GM12878 (cell line): Measurements from ENCODE around the gene KIAA1217. TPM values are rescaled to one million over a fixed set of nuclear protein-coding genes. Genes with fewer than 3 reads are reported as not detected.

ENCODE experiments used
- ATAC-seq: fragments of 200-7000 bp; cut with Tn5 transposase; 3 replicates; pipeline ENCODE4 v1.9.1; 2020; ENCODE audit warnings: mild to moderate bottlenecking, moderate library complexity
- BruUV-seq: library from RNA; stranded (reverse); fragments of 400-500 nt; replicated peaks from 2 replicates; lab custom pipeline; 2021; lab: Mats Ljungman, UMichigan
- CTCF ChIA-PET: fragments of 300-600 bp; sonication (Branson Sonifier 250); formaldehyde crosslinking; extraction: SDS; loops from one replicate; lab custom pipeline; 2021; ENCODE audit warnings: inconsistent platforms; lab: Yijun Ruan, JAX
- POLR2A ChIA-PET: fragments of 350-600 bp; formaldehyde crosslinking; extraction: SDS; loops from one replicate; lab custom pipeline; 2021; ENCODE audit warnings: inconsistent platforms; lab: Charles Lee
- RAD21 ChIA-PET: fragments of 300-600 bp; sonication (Branson Sonifier 250); formaldehyde crosslinking; loops from one replicate; lab custom pipeline; 2023; ENCODE audit warnings: antibody characterized with exemption; ENCODE audit not compliant: unreplicated experiment; lab: Charles Lee
- SMC1A ChIA-PET: fragments of 300-600 bp; sonication (Branson Sonifier 250); formaldehyde crosslinking; loops from one replicate; lab custom pipeline; 2023; ENCODE audit not compliant: unreplicated experiment, uncharacterized antibody; lab: Charles Lee
- DNase-seq: peaks from one replicate; pipeline ENCODE4 v3.0.0-alpha.2; 2011; ENCODE audit warnings: low read depth, low spot score
- FAIRE-seq: peaks from 3 replicates; lab custom pipeline; 2011; peaks lifted over from hg19 to GRCh38; lab: Jason Lieb, UNC
- H2AFZ ChIP-seq: 2 replicates; pipeline ENCODE4 v1.6.0; 2011; ENCODE audit warnings: low read depth, low read length, control low read depth; ENCODE audit not compliant: control insufficient read depth
- H3K27ac ChIP-seq: 2 replicates; pipeline ENCODE4 v1.5.1; 2011; ENCODE audit warnings: control low read depth; ENCODE audit not compliant: control insufficient read depth, insufficient read depth
- H3K27me3 ChIP-seq, 2 experiments: replicated peaks in 1 of 2; 2 replicates each; pipeline versions ENCODE4 v1.6.0 to v1.6.1; 2011; ENCODE audit warnings: low read length in 1 of 2; ENCODE audit not compliant: control insufficient read depth in 2 of 2, insufficient read depth in 2 of 2
- H3K36me3 ChIP-seq, 2 experiments: 2 replicates each; pipeline ENCODE4 v1.5.1; 2011; ENCODE audit warnings: low read length in 1 of 2; ENCODE audit not compliant: control insufficient read depth in 2 of 2, insufficient read depth in 2 of 2
- H3K4me1 ChIP-seq: 2 replicates; pipeline ENCODE4 v1.6.1; 2011; ENCODE audit warnings: mild to moderate bottlenecking, low read length, moderate library complexity, mixed read lengths; ENCODE audit not compliant: control insufficient read depth, insufficient read depth
- H3K4me2 ChIP-seq: 2 replicates; pipeline ENCODE4 v1.6.0; 2011; ENCODE audit warnings: control low read depth; ENCODE audit not compliant: control insufficient read depth, insufficient read depth
- H3K4me3 ChIP-seq: fragments of 200-600 bp; sonication (generic); 2 replicates; pipeline ENCODE4 v1.5.1; 2016
- H3K79me2 ChIP-seq: 2 replicates; pipeline ENCODE4 v1.6.0; 2011; ENCODE audit warnings: low read length; ENCODE audit not compliant: control insufficient read depth, insufficient read depth
- H3K9ac ChIP-seq: 2 replicates; pipeline ENCODE4 v1.8.0; 2011; ENCODE audit warnings: low read length, control low read depth, mixed read lengths; ENCODE audit not compliant: control insufficient read depth, insufficient read depth
- H3K9me3 ChIP-seq: replicated peaks from 3 replicates; pipeline ENCODE4 v1.5.1; 2011; ENCODE audit warnings: mild to moderate bottlenecking, low read length; ENCODE audit not compliant: control insufficient read depth, insufficient read depth
- H4K20me1 ChIP-seq: 2 replicates; pipeline ENCODE4 v1.6.0; 2011; ENCODE audit not compliant: control insufficient read depth, insufficient read depth
- CBX3 ChIP-seq: fragments of 200-600 bp; sonication (generic); IDR thresholded peaks from 2 replicates; pipeline ENCODE4 v1.6.1; 2016; ENCODE audit warnings: low read depth, borderline replicate concordance
- CEBPB ChIP-seq, 2 experiments: fragments of 150-350 bp in 1 of 2; IDR thresholded peaks; 2 replicates each; pipeline ENCODE4 v1.6.1; 2012 to 2014; ENCODE audit warnings: low read depth in 2 of 2, low read length in 2 of 2, borderline replicate concordance in 1 of 2, inconsistent platforms in 1 of 2
- IKZF1 ChIP-seq: fragments of 450-650 bp; conservative IDR thresholded peaks from 2 replicates; pipeline ENCODE4 v1.6.1; 2017; ENCODE audit warnings: antibody characterized with exemption, mild to moderate bottlenecking
- KAT2A ChIP-seq: conservative IDR thresholded peaks from 2 replicates; pipeline ENCODE4 v1.6.1; 2011; ENCODE audit warnings: low read depth, low read length; ENCODE audit not compliant: control insufficient read depth
- SMC3 ChIP-seq: IDR thresholded peaks from 2 replicates; pipeline ENCODE4 v1.6.1; 2011; ENCODE audit warnings: low read length, improper control_type of control experiment, borderline replicate concordance
- STAT3 ChIP-seq: IDR thresholded peaks from 2 replicates; pipeline ENCODE4 v1.6.1; 2011; ENCODE audit warnings: low read depth, low read length, improper control_type of control experiment
- ZBTB4 ChIP-seq: fragments of 450-650 bp; formaldehyde crosslinking; IDR thresholded peaks from 2 replicates; pipeline ENCODE4 v1.4.0; 2022; ENCODE audit warnings: mild to moderate bottlenecking, moderate library complexity
- WGBS: methylation state at CpG from one replicate; pipeline ENCODE4 v1.1.6; 2016; ENCODE audit warnings: low lambda C conversion rate; ENCODE audit not compliant: insufficient replicate concordance, insufficient coverage; ENCODE audit errors: missing lambda C conversion rate; 5-methylcytosine and 5-hydroxymethylcytosine counted together
- in situ Hi-C: fragments of 300-500 bp; cut with MboI; formaldehyde crosslinking; loops from 9 replicates; pipeline ENCODE4 v1.14.3; 2018; ENCODE audit warnings: mixed read lengths
- intact Hi-C: fragments of 100-400 bp; cut with micrococcal nuclease; formaldehyde crosslinking; loops from one replicate; pipeline ENCODE4 v1.14.2; 2022; ENCODE audit not compliant: unreplicated experiment
- polyA plus RNA-seq, 11 experiments: library from polyadenylated mRNA; depleted of rRNA in 4 of 11; unstranded in 6 of 11; stranded (reverse) in 5 of 11; fragments of >200 nt; fragmentation: Nextera tagmentation in 4 of 11; fragmentation: Illumina TruSeq in 1 of 11; extraction: Ambion mirVana in 4 of 11; extraction: Trizol in 1 of 11; gene quantifications; 1 replicate in 1 of 11; 2 replicates in 10 of 11; pipeline versions ENCODE4 v1.2.1 to v1.2.3, GENCODE V29; 2011 to 2016; ENCODE audit warnings: inconsistent platforms in 2 of 11, missing spikeins in 2 of 11, low read depth in 1 of 11
- total RNA-seq, 4 experiments: library from RNA; depleted of rRNA in 3 of 4; stranded (reverse); fragments of >200 nt in 3 of 4; fragmentation: Illumina TruSeq in 1 of 4; extraction: Trizol in 1 of 4; gene quantifications; 2 replicates each; pipeline versions ENCODE4 v1.2.1 to v1.2.3, GENCODE V29; 2013 to 2021
- TF ChIP-seq, protein P1 (sequence below): fragments of 450-650 bp; IDR thresholded peaks from 2 replicates; pipeline ENCODE4 v1.6.1; 2016; ENCODE audit warnings: mild to moderate bottlenecking
- TF ChIP-seq, protein P2 (sequence below), 3 experiments: IDR thresholded peaks in 2 of 3; conservative IDR thresholded peaks in 1 of 3; 2 replicates each; pipeline ENCODE4 v1.5.1; 2011; ENCODE audit warnings: low read depth in 3 of 3, low read length in 3 of 3, mild to moderate bottlenecking in 3 of 3, control low read depth in 2 of 3, moderate library complexity in 2 of 3, inconsistent platforms in 1 of 3, mixed read lengths in 1 of 3; ENCODE audit not compliant: control insufficient read depth in 2 of 3, insufficient read depth in 1 of 3; ENCODE audit errors: extremely low read depth in 1 of 3

Gene KIAA1217
- total and polyA plus RNA-seq, 10 of the 15 experiments (the other 5 are each of a cell fraction or from before 2014, with no cell fraction given) = 0.57 to 3.8 (median 2.1) TPM

- no peak overlapping the region for H3K9ac ChIP-seq
- BruUV-seq = no TSS peak
- H3K27ac ChIP-seq = no peak overlapping the region
- in situ Hi-C loops (no loop called here), intact Hi-C loops (no loop called here)
- ATAC-seq (no peak), FAIRE-seq (no peak), DNase-seq (no peak)
- no peaks in the 10 kb centered on the region; the same call in 2 of the 3 replicates for H3K9me3 ChIP-seq
- no peaks in the 10 kb centered on the region for H3K79me2 ChIP-seq
- no peak overlapping the region for H2AFZ ChIP-seq
- H3K4me1 ChIP-seq = peaks cover 14% of the 10 kb centered on the region
- WGBS = 73% methylated on average over 7 of the region's 7 CpGs
- H3K27me3 ChIP-seq = no peaks in the 10 kb centered on the region
- ChIA-PET RAD21 (no interaction called here), CTCF (interaction anchor here (1.1 to 1.3 kb wide), 2 partner anchors 10 to 167 kb away, joined by 3 to 4 read pairs; no protein-coding TSS in a partner anchor), SMC1A (interaction anchor here (1.0 kb wide), 1 partner anchor 176 kb away, joined by 3 read pairs; the partner anchor contains the start of gene KIAA1217), POLR2A (no interaction called here)
- H3K4me2 ChIP-seq = no peak overlapping the region
- TF ChIP-seq STAT3 (no peak), SMC3 (no peak), CEBPB (IDR thresholded peaks at IDR 0.05; ENCODE audit: borderline replicate concordance in 1 of 2, low read depth in 2 of 2, low read length in 2 of 2) (no peak), CBX3 (no peak), IKZF1 (no peak), ZBTB4 (CRISPR knock-in tag) (no peak), KAT2A (no peak)
- TF ChIP-seq, protein P1, sequence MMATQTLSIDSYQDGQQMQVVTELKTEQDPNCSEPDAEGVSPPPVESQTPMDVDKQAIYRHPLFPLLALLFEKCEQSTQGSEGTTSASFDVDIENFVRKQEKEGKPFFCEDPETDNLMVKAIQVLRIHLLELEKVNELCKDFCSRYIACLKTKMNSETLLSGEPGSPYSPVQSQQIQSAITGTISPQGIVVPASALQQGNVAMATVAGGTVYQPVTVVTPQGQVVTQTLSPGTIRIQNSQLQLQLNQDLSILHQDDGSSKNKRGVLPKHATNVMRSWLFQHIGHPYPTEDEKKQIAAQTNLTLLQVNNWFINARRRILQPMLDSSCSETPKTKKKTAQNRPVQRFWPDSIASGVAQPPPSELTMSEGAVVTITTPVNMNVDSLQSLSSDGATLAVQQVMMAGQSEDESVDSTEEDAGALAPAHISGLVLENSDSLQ = no peak
- TF ChIP-seq, protein P2, sequence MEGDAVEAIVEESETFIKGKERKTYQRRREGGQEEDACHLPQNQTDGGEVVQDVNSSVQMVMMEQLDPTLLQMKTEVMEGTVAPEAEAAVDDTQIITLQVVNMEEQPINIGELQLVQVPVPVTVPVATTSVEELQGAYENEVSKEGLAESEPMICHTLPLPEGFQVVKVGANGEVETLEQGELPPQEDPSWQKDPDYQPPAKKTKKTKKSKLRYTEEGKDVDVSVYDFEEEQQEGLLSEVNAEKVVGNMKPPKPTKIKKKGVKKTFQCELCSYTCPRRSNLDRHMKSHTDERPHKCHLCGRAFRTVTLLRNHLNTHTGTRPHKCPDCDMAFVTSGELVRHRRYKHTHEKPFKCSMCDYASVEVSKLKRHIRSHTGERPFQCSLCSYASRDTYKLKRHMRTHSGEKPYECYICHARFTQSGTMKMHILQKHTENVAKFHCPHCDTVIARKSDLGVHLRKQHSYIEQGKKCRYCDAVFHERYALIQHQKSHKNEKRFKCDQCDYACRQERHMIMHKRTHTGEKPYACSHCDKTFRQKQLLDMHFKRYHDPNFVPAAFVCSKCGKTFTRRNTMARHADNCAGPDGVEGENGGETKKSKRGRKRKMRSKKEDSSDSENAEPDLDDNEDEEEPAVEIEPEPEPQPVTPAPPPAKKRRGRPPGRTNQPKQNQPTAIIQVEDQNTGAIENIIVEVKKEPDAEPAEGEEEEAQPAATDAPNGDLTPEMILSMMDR (IDR thresholded peaks at IDR 0.05 in 2 of 3, conservative IDR thresholded peaks at IDR 0.05 in 1 of 3; ENCODE audit: control insufficient read depth in 2 of 3, extremely low read depth in 1 of 3, insufficient read depth in 1 of 3, low read depth in 3 of 3, low read length in 3 of 3) = no peak
- no peaks in the 10 kb centered on the region for H3K36me3 ChIP-seq
- no peak overlapping the region for H3K4me3 ChIP-seq
- no peaks in the 10 kb centered on the region for H4K20me1 ChIP-seq
Measured at GRCh38 chr10:24385776-24386175, 176.8 kb downstream of the KIAA1217 start.
